ENCODE measurements around the gene LTA4H. TPM values are rescaled to one million over a fixed set of nuclear protein-coding genes. Genes with fewer than 3 reads are reported as not detected.

Gene LTA4H
- total RNA-seq, 2 experiments from 2014 or later = 112 TPM

- Mint-ChIP-seq H3K27ac (no peak overlapping the region), H3K27me3 (no peaks in the 10 kb centered on the region), H3K4me3 (no peak overlapping the region), H3K9me3 (no peaks in the 10 kb centered on the region), H3K4me1 (ENCODE audit: low read depth) (no peaks in the 10 kb centered on the region), H3K36me3 (ENCODE audit: low read depth) (no peaks in the 10 kb centered on the region)
- ChIA-PET POLR2A (no interaction called here), CTCF (no interaction called here)
- no peak for TF ChIP-seq CTCF (IDR thresholded peaks at IDR 0.05)
- intact Hi-C loops (cut with micrococcal nuclease) = no loop called here
- ATAC-seq (no peak), DNase-seq (no peak)
These were observed 50.7 kb downstream of the LTA4H start for GRCh38 chr12:95984682-95985081.

GRCh38 chr12:95982602-95983001 is 52.8 kb downstream of the LTA4H start:
- Mint-ChIP-seq H3K36me3 (ENCODE audit: low read depth) (no peaks in the 10 kb centered on the region), H3K4me3 (no peak overlapping the region), H3K4me1 (ENCODE audit: low read depth) (no peaks in the 10 kb centered on the region), H3K27me3 (no peaks in the 10 kb centered on the region), H3K9me3 (no peaks in the 10 kb centered on the region), H3K27ac (no peak overlapping the region)
- ChIA-PET POLR2A (no interaction called here), CTCF (interaction anchor here (1.0 kb wide), 1 partner anchor 16 kb away, joined by 3 read pairs; no protein-coding TSS in a partner anchor)
- intact Hi-C loops (cut with micrococcal nuclease) = no loop called here
- TF ChIP-seq CTCF (IDR thresholded peaks at IDR 0.05) = no peak
- DNase-seq (no peak), ATAC-seq (no peak)

GRCh38 chr12:95980437-95980836 is 55.0 kb downstream of the LTA4H start:
- DNase-seq = no peak
- CTCF ChIA-PET = no interaction called here

GRCh38 chr12:95978774-95979173 is 56.6 kb downstream of the LTA4H start:
- Mint-ChIP-seq H3K36me3 (ENCODE audit: low read depth) (no peaks in the 10 kb centered on the region), H3K27ac (no peak overlapping the region), H3K4me3 (no peak overlapping the region), H3K4me1 (ENCODE audit: low read depth) (no peaks in the 10 kb centered on the region), H3K27me3 (no peaks in the 10 kb centered on the region), H3K9me3 (no peaks in the 10 kb centered on the region)
- DNase-seq (no peak), ATAC-seq (no peak)
- CTCF ChIA-PET = interaction anchor here (1.0 kb wide), 1 partner anchor 20 kb away, joined by 4 read pairs; no protein-coding TSS in a partner anchor
- POLR2A ChIA-PET = interaction anchor here (0.9 kb wide), 1 partner anchor 76 kb away, joined by 3 read pairs; no protein-coding TSS in a partner anchor
- intact Hi-C loops (cut with micrococcal nuclease) = no loop called here
- TF ChIP-seq CTCF (IDR thresholded peaks at IDR 0.05) = no peak

More at GRCh38 chr12:95980437-95980836, 55.0 kb downstream of the LTA4H start:
- Mint-ChIP-seq H3K27ac (no peak overlapping the region), H3K4me1 (ENCODE audit: low read depth) (no peaks in the 10 kb centered on the region), H3K9me3 (no peaks in the 10 kb centered on the region), H3K36me3 (ENCODE audit: low read depth) (no peaks in the 10 kb centered on the region), H3K4me3 (no peak overlapping the region), H3K27me3 (no peaks in the 10 kb centered on the region)
- no peak for ATAC-seq
- POLR2A ChIA-PET = no interaction called here
- intact Hi-C loops (cut with micrococcal nuclease) = no loop called here
- no peak for TF ChIP-seq CTCF (IDR thresholded peaks at IDR 0.05)

- H3K4me1 Mint-ChIP-seq (ENCODE audit: low read depth) = no peaks in the 10 kb centered on the region
- H3K4me3 Mint-ChIP-seq = no peak overlapping the region
- CTCF ChIA-PET = no interaction called here
- TF ChIP-seq CTCF (IDR thresholded peaks at IDR 0.05) = no peak
- DNase-seq = no peak
- ATAC-seq = no peak
- H3K9me3 Mint-ChIP-seq = no peaks in the 10 kb centered on the region
- POLR2A ChIA-PET = interaction anchor here (0.9 kb wide), 1 partner anchor 76 kb away, joined by 3 read pairs; no protein-coding TSS in a partner anchor
- intact Hi-C loops (cut with micrococcal nuclease) = no loop called here
- no peak overlapping the region for H3K27ac Mint-ChIP-seq
- H3K36me3 Mint-ChIP-seq (ENCODE audit: low read depth) = no peaks in the 10 kb centered on the region
- H3K27me3 Mint-ChIP-seq = no peaks in the 10 kb centered on the region
These were observed 57.0 kb downstream of the LTA4H start for GRCh38 chr12:95978351-95978750.

Data from activated CD8-positive, alpha-beta T cell treated with anti-CD3 and anti-CD28 coated beads for 36 hours (primary cell).